GM12875 (cell line): ENCODE measurements around the gene SMARCC1.

Source experiments
- H3K4me3 ChIP-seq: one replicate; pipeline ENCODE4 v1.5.1; 2011; ENCODE audit warnings: low read depth, low read length, control low read depth
- CTCF ChIP-seq: IDR thresholded peaks from 2 replicates; pipeline ENCODE4 v1.5.1; 2011; ENCODE audit warnings: low read depth, mild to moderate bottlenecking, control low read depth, inconsistent platforms, low read length, moderate library complexity, borderline replicate concordance; ENCODE audit not compliant: insufficient read depth

Gene SMARCC1

GRCh38 chr3:47803480-47804025 is 21.9 kb upstream of the SMARCC1 start:
- H3K4me3 ChIP-seq = peak overlapping the region; percentile 99
- no peak for TF ChIP-seq CTCF

GRCh38 chr3:47802734-47803479 is 21.2 kb upstream of the SMARCC1 start, which contains the start of gene DHX30:
Gene DHX30, plus strand, starts transcription at chr3:47803138. Its CDS starts 7,546 bp downstream, at chr3:47810684.
- H3K4me3 ChIP-seq = peak within 1 kb of the TSS; percentile 99
- no peak for TF ChIP-seq CTCF

GRCh38 chr3:47799733-47800132 is 18.0 kb upstream of the SMARCC1 start:
- peak; percentile 57; the same call in 1 of the 2 replicates for TF ChIP-seq CTCF

GRCh38 chr3:47794544-47794943 is 12.9 kb upstream of the SMARCC1 start:
- H3K4me3 ChIP-seq = no peak overlapping the region
- TF ChIP-seq CTCF = no peak

More at GRCh38 chr3:47799733-47800132, 18.0 kb upstream of the SMARCC1 start:
- H3K4me3 ChIP-seq = no peak overlapping the region

GRCh38 chr3:47792699-47793098 is 11.0 kb upstream of the SMARCC1 start:
- H3K4me3 ChIP-seq = no peak overlapping the region
- TF ChIP-seq CTCF = no peak

- H3K4me3 ChIP-seq = no peak overlapping the region
- TF ChIP-seq CTCF = no peak
Measured at GRCh38 chr3:47791193-47791855, 9.6 kb upstream of the SMARCC1 start.
